AG04450 (cell line): ENCODE measurements around the gene LGALS8. TPM values are rescaled to one million over a fixed set of nuclear protein-coding genes. Genes with fewer than 3 reads are reported as not detected.

Source experiments
- CTCF ChIA-PET: fragments of 300-600, 350-600 bp; formaldehyde crosslinking; extraction: SDS; loops from one replicate; lab custom pipeline; 2022; ENCODE audit warnings: antibody characterized with exemption, inconsistent platforms; lab: Charles Lee
- POLR2A ChIA-PET: fragments of 350-600 bp; formaldehyde crosslinking; extraction: SDS; loops from one replicate; lab custom pipeline; 2021; ENCODE audit warnings: antibody characterized with exemption, inconsistent platforms; lab: Yijun Ruan, JAX
- DNase-seq: peaks from one replicate; pipeline ENCODE4 v3.0.0-alpha.2; 2011; ENCODE audit warnings: low read depth, low spot score
- H3K27ac ChIP-seq: one replicate; pipeline ENCODE4 v1.5.1; 2012; ENCODE audit warnings: low read depth, low read length, control low read depth
- H3K27me3 ChIP-seq: one replicate; pipeline ENCODE4 v1.6.0; 2012; ENCODE audit warnings: low read length; ENCODE audit not compliant: control insufficient read depth, insufficient read depth
- H3K4me3 ChIP-seq: 2 replicates; pipeline ENCODE4 v1.5.1; 2011; ENCODE audit warnings: mild to moderate bottlenecking, low read depth, low read length, control low read depth
- H3K9me3 ChIP-seq: 2 replicates; pipeline ENCODE4 v1.5.1; 2012; ENCODE audit warnings: low read length; ENCODE audit not compliant: control insufficient read depth, insufficient read depth
- CTCF ChIP-seq: IDR thresholded peaks from 2 replicates; pipeline ENCODE4 v1.5.1; 2011; ENCODE audit warnings: low read depth, low read length, control low read depth, inconsistent platforms
- polyA plus RNA-seq: library from polyadenylated mRNA; depleted of rRNA; stranded (reverse); fragments of >200 nt; gene quantifications from 2 replicates; pipeline ENCODE4 v1.2.3, GENCODE V29; 2011

Gene LGALS8
- polyA plus RNA-seq, 1 experiment: 82.4 TPM

GRCh38 chr1:236522937-236523703 lies 662 bp upstream of the LGALS8 start:
- POLR2A ChIA-PET: no interaction called here
- CTCF ChIA-PET: no interaction called here
- peak overlapping the region; percentile 69 for H3K27ac ChIP-seq
- peak overlapping the region; percentile 99 for H3K4me3 ChIP-seq
- DNase-seq: no peak
- H3K27me3 ChIP-seq: no peaks in the 10 kb centered on the region
- peaks cover 3% of the 10 kb centered on the region; the same call in 1 of the 2 replicates for H3K9me3 ChIP-seq
- no peak for TF ChIP-seq CTCF

DNA sequence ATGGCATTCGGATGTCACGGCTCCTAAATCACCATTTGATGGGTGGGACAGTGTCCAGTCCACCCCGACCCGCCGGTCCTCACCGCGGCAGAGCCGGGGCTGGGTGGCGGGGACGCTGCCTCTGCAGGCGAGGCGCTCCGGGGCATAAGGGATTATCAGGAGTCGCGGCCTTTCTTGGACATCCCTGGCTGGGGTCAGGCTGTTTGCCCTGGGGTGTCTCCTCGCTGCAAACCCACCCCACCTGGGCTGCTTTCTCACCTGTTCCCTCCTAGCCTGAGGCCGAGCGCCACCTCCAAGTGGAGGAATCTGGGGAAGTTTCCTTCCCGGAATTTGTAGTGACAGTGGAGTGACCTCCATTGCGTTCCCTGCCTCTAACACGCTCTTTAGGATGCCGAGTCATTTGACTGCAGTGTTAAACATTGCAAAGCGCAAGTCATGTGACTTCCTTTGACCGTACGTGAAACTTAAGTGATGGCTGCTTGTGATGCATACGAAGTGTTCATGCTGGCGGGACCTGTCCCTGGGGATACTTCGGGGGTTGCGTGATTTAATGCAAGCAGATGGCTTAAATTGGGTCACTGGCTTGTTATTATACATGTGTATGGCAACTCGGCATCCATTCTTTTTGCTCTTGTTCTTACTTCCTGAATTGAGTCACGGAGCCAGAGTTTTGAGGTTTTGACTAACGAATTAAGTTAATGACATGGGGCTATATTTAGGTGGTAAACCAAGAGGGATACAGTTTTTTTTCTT lies 536 bp downstream of the LGALS8 start:
- Histone ChIP-seq H3K9me3 (peaks cover 3% of the 10 kb centered on the region; the same call in 1 of the 2 replicates), H3K27me3 (no peaks in the 10 kb centered on the region), H3K4me3 (peak overlapping the region; percentile 99), H3K27ac (peak overlapping the region; percentile 69)
- DNase-seq: no peak
- no peak for TF ChIP-seq CTCF
- ChIA-PET POLR2A (interaction anchor here (2.0 kb wide), 1 partner anchor 21 kb away, joined by 7 read pairs; no protein-coding TSS in a partner anchor), CTCF (interaction anchor here (1.2 kb wide), 1 partner anchor 421 kb away, joined by 3 read pairs; no protein-coding TSS in a partner anchor)

GRCh38 chr1:236524895-236525184 lies 1.1 kb downstream of the LGALS8 start:
- Histone ChIP-seq H3K27ac (no peak overlapping the region), H3K9me3 (peaks cover 3% of the 10 kb centered on the region; the same call in 1 of the 2 replicates), H3K27me3 (no peaks in the 10 kb centered on the region), H3K4me3 (peak overlapping the region; percentile 99)
- ChIA-PET CTCF (interaction anchor here (1.2 kb wide), 1 partner anchor 421 kb away, joined by 3 read pairs; no protein-coding TSS in a partner anchor), POLR2A (interaction anchor here (2.0 kb wide), 1 partner anchor 22 kb away, joined by 7 read pairs; no protein-coding TSS in a partner anchor)
- TF ChIP-seq CTCF: no peak
- DNase-seq: no peak

DNA sequence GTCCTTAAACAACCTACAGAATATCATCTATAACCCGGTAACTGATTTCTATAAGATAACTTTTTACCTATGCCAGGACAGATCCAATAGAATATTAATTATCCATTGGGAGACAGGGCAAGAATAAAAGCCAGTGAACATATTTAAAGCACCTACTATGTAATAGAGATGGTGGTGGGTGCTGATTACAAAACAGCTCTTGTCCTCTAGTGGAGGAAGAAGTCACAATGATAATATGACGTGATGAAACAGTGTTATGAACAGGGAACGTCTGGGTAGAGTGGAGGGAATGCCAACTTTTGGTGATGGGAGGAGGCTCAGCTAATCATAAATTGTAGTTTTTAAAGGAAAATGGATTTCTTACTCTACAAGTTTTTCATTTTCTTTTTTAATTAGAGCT lies 2.3 kb downstream of the LGALS8 start:
- DNase-seq: no peak
- ChIA-PET CTCF (interaction anchor here (0.8 to 1.4 kb wide), 5 partner anchors 8 to 420 kb away, joined by 3 to 6 read pairs (median 3); no protein-coding TSS in a partner anchor), POLR2A (interaction anchor here (2.0 kb wide), 1 partner anchor 23 kb away, joined by 7 read pairs; no protein-coding TSS in a partner anchor)
- no peak overlapping the region for H3K27ac ChIP-seq
- H3K4me3 ChIP-seq: no peak overlapping the region
- H3K27me3 ChIP-seq: no peaks in the 10 kb centered on the region
- TF ChIP-seq CTCF: no peak
- peaks cover 3% of the 10 kb centered on the region; the same call in 1 of the 2 replicates for H3K9me3 ChIP-seq
